ENCODE measurements around the gene OR6M1. TPM values are rescaled to one million over a fixed set of nuclear protein-coding genes. Genes with fewer than 3 reads are reported as not detected.

OR6M1 gene
- total and polyA plus RNA-seq, 2 donors from 2014 or later: not detected

GRCh38 chr11:123822032-123822431, 15.9 kb upstream of the OR6M1 start:
- Histone ChIP-seq H3K4me3 (ENCODE audit: low read length in 3 of 3) (no peak overlapping the region), H3K36me3 (ENCODE audit: control insufficient read depth in 2 of 3, insufficient read depth in 3 of 3, low read length in 3 of 3) (no peaks in the 10 kb centered on the region), H3K9ac (ENCODE audit: low read length in 3 of 3) (no peak overlapping the region), H3K27me3 (ENCODE audit: control insufficient read depth, insufficient read depth, low read length) (no peaks in the 10 kb centered on the region), H3K27ac (ENCODE audit: low read depth in 2 of 2, low read length in 2 of 2) (no peak overlapping the region), H3K9me3 (ENCODE audit: control insufficient read depth in 2 of 3, insufficient read depth in 1 of 3, low read length in 3 of 3) (no peaks in the 10 kb centered on the region), H3K4me1 (ENCODE audit: control insufficient read depth in 2 of 3, insufficient read depth in 2 of 3, low read depth in 1 of 3, low read length in 3 of 3) (no peaks in the 10 kb centered on the region)
- intact Hi-C loops (cut with DNase I): no loop called here
- DNase-seq (peak in 2 of 5 donors; percentile 22 to 65), FAIRE-seq (no peak)
- TF ChIP-seq CTCF (IDR thresholded peaks at IDR 0.05; ENCODE audit: borderline replicate concordance, extremely low read depth, insufficient read depth): no peak

- no peaks in the 10 kb centered on the region for H3K4me1 ChIP-seq (ENCODE audit: control insufficient read depth in 2 of 3, insufficient read depth in 2 of 3, low read depth in 1 of 3, low read length in 3 of 3)
- H3K9me3 ChIP-seq (ENCODE audit: control insufficient read depth in 2 of 3, insufficient read depth in 1 of 3, low read length in 3 of 3): no peaks in the 10 kb centered on the region
- H3K4me3 ChIP-seq (ENCODE audit: low read length in 3 of 3): no peak overlapping the region
- no peak for DNase-seq
- TF ChIP-seq CTCF (IDR thresholded peaks at IDR 0.05; ENCODE audit: borderline replicate concordance, extremely low read depth, insufficient read depth): no peak
- H3K27me3 ChIP-seq (ENCODE audit: control insufficient read depth, insufficient read depth, low read length): no peaks in the 10 kb centered on the region
- intact Hi-C loops (cut with DNase I): no loop called here
- H3K36me3 ChIP-seq (ENCODE audit: control insufficient read depth in 2 of 3, insufficient read depth in 3 of 3, low read length in 3 of 3): no peaks in the 10 kb centered on the region
- no peak for FAIRE-seq
- H3K9ac ChIP-seq (ENCODE audit: low read length in 3 of 3): no peak overlapping the region
- no peak overlapping the region for H3K27ac ChIP-seq (ENCODE audit: low read depth in 2 of 2, low read length in 2 of 2)
Measured at GRCh38 chr11:123815122-123815521, 9.0 kb upstream of the OR6M1 start.

- Histone ChIP-seq H3K27ac (ENCODE audit: low read depth in 2 of 2, low read length in 2 of 2) (no peak overlapping the region), H3K27me3 (ENCODE audit: control insufficient read depth, insufficient read depth, low read length) (no peaks in the 10 kb centered on the region), H3K36me3 (ENCODE audit: control insufficient read depth in 2 of 3, insufficient read depth in 3 of 3, low read length in 3 of 3) (no peaks in the 10 kb centered on the region), H3K4me3 (ENCODE audit: low read length in 3 of 3) (no peak overlapping the region), H3K4me1 (ENCODE audit: control insufficient read depth in 2 of 3, insufficient read depth in 2 of 3, low read depth in 1 of 3, low read length in 3 of 3) (no peaks in the 10 kb centered on the region), H3K9ac (ENCODE audit: low read length in 3 of 3) (no peak overlapping the region), H3K9me3 (ENCODE audit: control insufficient read depth in 2 of 3, insufficient read depth in 1 of 3, low read length in 3 of 3) (no peaks in the 10 kb centered on the region)
- TF ChIP-seq CTCF (IDR thresholded peaks at IDR 0.05; ENCODE audit: borderline replicate concordance, extremely low read depth, insufficient read depth): no peak
- no peak for FAIRE-seq
- intact Hi-C loops (cut with DNase I): no loop called here
- no peak for DNase-seq
Measured at GRCh38 chr11:123801765-123802164, 4.4 kb downstream of the OR6M1 start.

- Histone ChIP-seq H3K4me3 (ENCODE audit: low read length in 3 of 3) (no peak overlapping the region), H3K27me3 (ENCODE audit: control insufficient read depth, insufficient read depth, low read length) (no peaks in the 10 kb centered on the region), H3K4me1 (ENCODE audit: control insufficient read depth in 2 of 3, insufficient read depth in 2 of 3, low read depth in 1 of 3, low read length in 3 of 3) (no peaks in the 10 kb centered on the region), H3K9me3 (ENCODE audit: control insufficient read depth in 2 of 3, insufficient read depth in 1 of 3, low read length in 3 of 3) (no peaks in the 10 kb centered on the region), H3K36me3 (ENCODE audit: control insufficient read depth in 2 of 3, insufficient read depth in 3 of 3, low read length in 3 of 3) (no peaks in the 10 kb centered on the region), H3K27ac (ENCODE audit: low read depth in 2 of 2, low read length in 2 of 2) (no peak overlapping the region), H3K9ac (ENCODE audit: low read length in 3 of 3) (no peak overlapping the region)
- DNase-seq (no peak), FAIRE-seq (no peak)
- TF ChIP-seq CTCF (IDR thresholded peaks at IDR 0.05; ENCODE audit: borderline replicate concordance, extremely low read depth, insufficient read depth): no peak
- intact Hi-C loops (cut with DNase I): no loop called here
Measured at GRCh38 chr11:123800036-123800435, 6.1 kb downstream of the OR6M1 start.

Measured in kidney (tissue), 14 donors.